Measurements from ENCODE around the gene TRMT1. TPM values are rescaled to one million over a fixed set of nuclear protein-coding genes. Genes with fewer than 3 reads are reported as not detected.
A peak's percentile ranks its signal among the peaks of the same experiment; 100 is the strongest.

Gene TRMT1
- total and polyA plus RNA-seq, 2 of the 8 experiments (the other 6 are each of a cell fraction or from before 2014, with no cell fraction given), result 77.4 to 99.3 TPM

DNA sequence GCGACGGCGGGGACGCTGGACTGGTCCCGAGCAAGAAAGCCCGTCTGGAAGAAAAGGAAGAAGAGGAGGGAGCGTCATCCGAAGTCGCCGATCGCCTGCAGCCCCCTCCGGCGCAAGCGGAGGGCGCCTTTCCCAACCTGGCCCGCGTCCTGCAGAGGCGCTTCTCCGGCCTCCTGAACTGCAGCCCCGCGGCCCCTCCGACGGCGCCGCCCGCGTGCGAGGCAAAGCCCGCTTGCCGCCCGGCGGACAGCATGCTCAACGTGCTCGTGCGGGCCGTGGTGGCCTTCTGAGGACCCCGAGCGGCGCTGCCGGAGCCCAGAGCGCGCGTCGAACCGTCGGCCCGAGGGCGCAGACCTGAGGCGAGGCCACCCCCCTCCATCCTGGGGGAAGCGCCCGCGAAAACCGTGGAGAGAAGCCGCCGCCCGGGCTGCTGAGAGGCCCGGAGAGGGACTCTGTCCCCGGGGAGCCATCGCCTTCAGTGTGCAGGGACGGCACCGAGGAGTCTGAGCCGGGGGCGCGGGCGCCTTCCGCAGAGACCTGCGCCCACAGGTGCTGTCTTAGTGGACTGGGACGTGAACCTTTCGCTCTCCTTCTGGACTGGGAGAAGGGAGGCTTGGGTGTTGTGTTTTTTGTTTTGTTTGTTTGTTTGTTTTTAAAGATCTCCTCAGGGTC lies 37.2 kb upstream of the TRMT1 start (continued):
- TF ChIP-seq, protein P1, sequence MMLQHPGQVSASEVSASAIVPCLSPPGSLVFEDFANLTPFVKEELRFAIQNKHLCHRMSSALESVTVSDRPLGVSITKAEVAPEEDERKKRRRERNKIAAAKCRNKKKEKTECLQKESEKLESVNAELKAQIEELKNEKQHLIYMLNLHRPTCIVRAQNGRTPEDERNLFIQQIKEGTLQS (IDR thresholded peaks at IDR 0.05; ENCODE audit: insufficient read depth, low read depth, low read length), result no peak
- TF ChIP-seq GABPA (IDR thresholded peaks at IDR 0.05; ENCODE audit: borderline replicate concordance, insufficient read depth, low read length) (no peak), CBX5 (IDR thresholded peaks at IDR 0.05; ENCODE audit: low read depth, low read length) (no peak), BACH1 (IDR thresholded peaks at IDR 0.05; ENCODE audit: low read length) (no peak), EGR1 (IDR thresholded peaks at IDR 0.05; ENCODE audit: borderline replicate concordance, low read depth, low read length) (no peak), CEBPB (IDR thresholded peaks at IDR 0.05; ENCODE audit: low read depth, low read length) (no peak), CHD1 (IDR thresholded peaks at IDR 0.05; ENCODE audit: low read depth, low read length) (peak; percentile 5; the same call in 1 of the 2 replicates), TEAD4 (IDR thresholded peaks at IDR 0.05; ENCODE audit: low read depth, low read length) (no peak), RBBP5 (IDR thresholded peaks at IDR 0.05; ENCODE audit: borderline replicate concordance, low read depth, low read length) (no peak; the same call in 1 of the 2 replicates), TCF12 (IDR thresholded peaks at IDR 0.05; ENCODE audit: low read depth, low read length) (no peak), BCL11A (IDR thresholded peaks at IDR 0.05; ENCODE audit: low read depth in 2 of 2, low read length in 2 of 2) (no peak), SIX5 (IDR thresholded peaks at IDR 0.05; ENCODE audit: low read depth, low read length) (no peak), CTBP2 (IDR thresholded peaks at IDR 0.05; ENCODE audit: borderline replicate concordance, insufficient read depth, insufficient read length, low read length) (no peak), EP300 (IDR thresholded peaks at IDR 0.05; ENCODE audit: borderline replicate concordance in 1 of 2, low read depth in 2 of 2, low read length in 2 of 2) (no peak)
- TF ChIP-seq, protein P2, sequence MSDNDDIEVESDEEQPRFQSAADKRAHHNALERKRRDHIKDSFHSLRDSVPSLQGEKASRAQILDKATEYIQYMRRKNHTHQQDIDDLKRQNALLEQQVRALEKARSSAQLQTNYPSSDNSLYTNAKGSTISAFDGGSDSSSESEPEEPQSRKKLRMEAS (IDR thresholded peaks at IDR 0.05), result no peak
- TF ChIP-seq, protein P3, sequence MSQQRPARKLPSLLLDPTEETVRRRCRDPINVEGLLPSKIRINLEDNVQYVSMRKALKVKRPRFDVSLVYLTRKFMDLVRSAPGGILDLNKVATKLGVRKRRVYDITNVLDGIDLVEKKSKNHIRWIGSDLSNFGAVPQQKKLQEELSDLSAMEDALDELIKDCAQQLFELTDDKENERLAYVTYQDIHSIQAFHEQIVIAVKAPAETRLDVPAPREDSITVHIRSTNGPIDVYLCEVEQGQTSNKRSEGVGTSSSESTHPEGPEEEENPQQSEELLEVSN (IDR thresholded peaks at IDR 0.05), result no peak

Data from H1 (cell line).